ENCODE data around the gene ZNF274. TPM values are rescaled to one million over a fixed set of nuclear protein-coding genes. Genes with fewer than 3 reads are reported as not detected.

The ZNF274 gene
- total RNA-seq, 4 donors from 2014 or later: 10.8 to 34.3 (median 29.7) TPM

- intact Hi-C loops (cut with DNase I; ENCODE audit: low total_unique reads): no loop called here
- Histone ChIP-seq H3K27ac (peak overlapping the region; percentile 41 to 51), H3K9me3 (peaks cover 0 to 15% of the 10 kb centered on the region in 2 donors), H3K4me3 (peak overlapping the region; percentile 56 to 60), H3K27me3 (no peaks in the 10 kb centered on the region), H3K36me3 (no peaks in the 10 kb centered on the region), H3K4me1 (no peaks in the 10 kb centered on the region)
- DNase-seq: no peak
- TF ChIP-seq POLR2A (IDR thresholded peaks at IDR 0.05) (no peak), CTCF (IDR thresholded peaks at IDR 0.05) (no peak)
Measured at GRCh38 chr19:58227964-58228584, 45.2 kb downstream of the ZNF274 start.

- TF ChIP-seq CTCF (IDR thresholded peaks at IDR 0.05) (peak in 2 of 4 experiments; percentile 4 to 10), POLR2A (IDR thresholded peaks at IDR 0.05) (peak in 1 of 2 donors; percentile 42)
- Histone ChIP-seq H3K4me3 (peak within 1 kb of the TSS; percentile 56 to 60), H3K36me3 (no peaks in the 10 kb centered on the region), H3K4me1 (no peaks in the 10 kb centered on the region), H3K27ac (peak within 1 kb of the TSS; percentile 41 to 51), H3K9me3 (peaks cover 0 to 18% of the 10 kb centered on the region in 2 donors), H3K27me3 (no peaks in the 10 kb centered on the region)
- DNase-seq: peak; percentile 45 to 62
- intact Hi-C loops (cut with DNase I; ENCODE audit: low total_unique reads): no loop called here
Measured at GRCh38 chr19:58228585-58229254, 45.9 kb downstream of the ZNF274 start, which contains the start of gene ZNF544. ZNF544 (plus strand) TSS chr19:58228914; CDS start chr19:58244024, 15,110 bp downstream.

- Histone ChIP-seq H3K27ac (peak overlapping the region; percentile 41 to 51), H3K4me1 (no peaks in the 10 kb centered on the region), H3K36me3 (no peaks in the 10 kb centered on the region), H3K9me3 (peaks cover 0 to 23% of the 10 kb centered on the region in 2 donors), H3K27me3 (no peaks in the 10 kb centered on the region), H3K4me3 (peak overlapping the region; percentile 56 to 60)
- no peak for DNase-seq
- TF ChIP-seq CTCF (IDR thresholded peaks at IDR 0.05) (no peak), POLR2A (IDR thresholded peaks at IDR 0.05) (no peak)
- intact Hi-C loops (cut with DNase I; ENCODE audit: low total_unique reads): no loop called here
Measured at GRCh38 chr19:58229255-58229639, 46.4 kb downstream of the ZNF274 start.

GRCh38 chr19:58237324-58237723 is 54.5 kb downstream of the ZNF274 start:
- H3K27me3 ChIP-seq: no peaks in the 10 kb centered on the region
- TF ChIP-seq POLR2A (IDR thresholded peaks at IDR 0.05) (no peak), CTCF (IDR thresholded peaks at IDR 0.05) (no peak)
- peaks cover 0 to 82% of the 10 kb centered on the region in 2 donors for H3K9me3 ChIP-seq
- no peak overlapping the region for H3K4me3 ChIP-seq
- no peaks in the 10 kb centered on the region for H3K36me3 ChIP-seq
- no peak overlapping the region for H3K27ac ChIP-seq
- no peak for DNase-seq
- intact Hi-C loops (cut with DNase I; ENCODE audit: low total_unique reads): no loop called here
- no peaks in the 10 kb centered on the region for H3K4me1 ChIP-seq

GRCh38 chr19:58243351-58243750 is 60.5 kb downstream of the ZNF274 start:
- peaks cover 0 to 97% of the 10 kb centered on the region in 2 donors for H3K9me3 ChIP-seq
- no peak for DNase-seq
- TF ChIP-seq POLR2A (IDR thresholded peaks at IDR 0.05): no peak
- no peak for TF ChIP-seq CTCF (IDR thresholded peaks at IDR 0.05)

More at GRCh38 chr19:58243351-58243750, 60.5 kb downstream of the ZNF274 start:
- no peak overlapping the region for H3K27ac ChIP-seq
- intact Hi-C loops (cut with DNase I; ENCODE audit: low total_unique reads): no loop called here
- no peaks in the 10 kb centered on the region for H3K27me3 ChIP-seq
- no peak overlapping the region for H3K4me3 ChIP-seq
- H3K36me3 ChIP-seq: no peaks in the 10 kb centered on the region
- H3K4me1 ChIP-seq: no peaks in the 10 kb centered on the region

Data from uterus (tissue), 4 donors.